GM23338 (cell line): Measurements from ENCODE around the gene LRMDA. TPM values are rescaled to one million over a fixed set of nuclear protein-coding genes. Genes with fewer than 3 reads are reported as not detected.

ENCODE experiments used
- ATAC-seq: fragments of 200-7000 bp; cut with Tn5 transposase; 3 replicates; pipeline ENCODE4 v1.9.1; 2020
- DNase-seq: peaks from one replicate; pipeline ENCODE4 v3.0.0-alpha.2; 2015; ENCODE audit warnings: low spot score
- H2AFZ ChIP-seq: fragments of 200-600 bp; sonication (generic); 2 replicates; pipeline ENCODE4 v1.8.0; 2016; ENCODE audit warnings: antibody characterized with exemption, mild to moderate bottlenecking, moderate library complexity
- H3F3A ChIP-seq: fragments of 200-600 bp; sonication (generic); replicated peaks from 2 replicates; pipeline ENCODE4 v1.8.0; 2017; ENCODE audit warnings: antibody characterized with exemption, mixed run types, low read depth
- H3K27ac ChIP-seq: fragments of 200-600 bp; sonication (generic); 2 replicates; pipeline ENCODE4 v1.6.1; 2016; ENCODE audit warnings: low read depth
- H3K27me3 ChIP-seq: fragments of 200-600 bp; sonication (generic); 2 replicates; pipeline ENCODE4 v1.8.0; 2016; ENCODE audit warnings: mild to moderate bottlenecking, mixed run types, moderate library complexity; ENCODE audit not compliant: insufficient read depth
- H3K36me3 ChIP-seq: fragments of 200-600 bp; sonication (generic); 2 replicates; pipeline ENCODE4 v1.8.0; 2016; ENCODE audit warnings: mild to moderate bottlenecking; ENCODE audit not compliant: insufficient read depth
- H3K4me1 ChIP-seq: fragments of 200-600 bp; sonication (generic); 2 replicates; pipeline ENCODE4 v1.8.0; 2016; ENCODE audit warnings: mild to moderate bottlenecking, moderate library complexity; ENCODE audit not compliant: insufficient read depth
- H3K4me2 ChIP-seq: fragments of 200-600 bp; sonication (generic); 2 replicates; pipeline ENCODE4 v1.7.1; 2017; ENCODE audit warnings: mixed run types
- H3K4me3 ChIP-seq: fragments of 200-600 bp; sonication (generic); 2 replicates; pipeline ENCODE4 v1.6.1; 2016; ENCODE audit warnings: mixed run types
- H3K79me2 ChIP-seq: fragments of 200-600 bp; sonication (generic); replicated peaks from 2 replicates; pipeline ENCODE4 v1.8.0; 2017; ENCODE audit warnings: mild to moderate bottlenecking; ENCODE audit not compliant: insufficient read depth
- H3K9me2 ChIP-seq: fragments of 200-600 bp; sonication (generic); 2 replicates; pipeline ENCODE4 v1.8.0; 2017; ENCODE audit not compliant: insufficient read depth
- H4K20me1 ChIP-seq: fragments of 200-600 bp; sonication (generic); replicated peaks from 2 replicates; pipeline ENCODE4 v1.8.0; 2017; ENCODE audit warnings: mild to moderate bottlenecking; ENCODE audit not compliant: insufficient read depth
- H3K27ac Mint-ChIP-seq: 2 replicates; pipeline ENCODE4 v1.8.0; 2020; ENCODE audit warnings: inconsistent platforms, mild to moderate bottlenecking, moderate library complexity, mixed read lengths
- H3K27me3 Mint-ChIP-seq: 3 replicates; pipeline ENCODE4 v1.8.0; 2022; ENCODE audit warnings: low read depth, mild to moderate bottlenecking, moderate library complexity, mixed read lengths, inconsistent platforms; ENCODE audit not compliant: insufficient read depth, poor library complexity
- H3K36me3 Mint-ChIP-seq: 3 replicates; pipeline ENCODE4 v1.8.0; 2021; ENCODE audit warnings: low read depth, mild to moderate bottlenecking, inconsistent platforms, moderate library complexity, mixed read lengths
- H3K4me1 Mint-ChIP-seq: 3 replicates; pipeline ENCODE4 v1.8.0; 2020; ENCODE audit warnings: mild to moderate bottlenecking, inconsistent platforms, mixed read lengths
- H3K4me3 Mint-ChIP-seq: 3 replicates; pipeline ENCODE4 v1.8.0; 2021; ENCODE audit warnings: moderate library complexity, mild to moderate bottlenecking, inconsistent platforms, mixed read lengths
- H3K9me3 Mint-ChIP-seq: 3 replicates; pipeline ENCODE4 v1.8.0; 2020; ENCODE audit warnings: moderate library complexity, mild to moderate bottlenecking, inconsistent platforms, mixed read lengths
- CREB1 ChIP-seq: fragments of 250-450 bp; sonication (Bioruptor Pico); IDR thresholded peaks from 2 replicates; pipeline ENCODE4 v1.5.0; 2020; ENCODE audit warnings: low read depth, mild to moderate bottlenecking, moderate library complexity
- EZH2 ChIP-seq: fragments of 200-600 bp; sonication (generic); IDR thresholded peaks from one replicate; pipeline ENCODE4 v1.8.0; 2017; ENCODE audit warnings: antibody characterized with exemption, mild to moderate bottlenecking, low read depth; ENCODE audit not compliant: unreplicated experiment
- EZH2phosphoT487 ChIP-seq: fragments of 200-600 bp; sonication (generic); IDR thresholded peaks from one replicate; pipeline ENCODE4 v1.8.1; 2018; ENCODE audit warnings: antibody characterized with exemption; ENCODE audit not compliant: unreplicated experiment
- JUNB ChIP-seq: IDR thresholded peaks from one replicate; pipeline ENCODE4 v1.6.1; 2016; ENCODE audit warnings: antibody characterized with exemption; ENCODE audit not compliant: unreplicated experiment
- NANOG ChIP-seq: IDR thresholded peaks from 2 replicates; pipeline ENCODE4 v1.6.1; 2016; ENCODE audit warnings: antibody characterized with exemption, borderline replicate concordance
- POLR2AphosphoS5 ChIP-seq: IDR thresholded peaks from 2 replicates; pipeline ENCODE4 v1.6.1; 2016; ENCODE audit warnings: antibody characterized with exemption, low read depth
- REST ChIP-seq: IDR thresholded peaks from one replicate; pipeline ENCODE4 v1.6.1; 2018; ENCODE audit warnings: antibody characterized with exemption; ENCODE audit not compliant: unreplicated experiment
- STAT1 ChIP-seq: IDR thresholded peaks from one replicate; pipeline ENCODE4 v1.6.1; 2016; ENCODE audit warnings: antibody characterized with exemption; ENCODE audit not compliant: unreplicated experiment
- ZNF331 ChIP-seq: fragments of 250-450 bp; sonication (Bioruptor Pico); IDR thresholded peaks from 2 replicates; pipeline ENCODE4 v1.5.0; 2020; ENCODE audit warnings: low read depth, mild to moderate bottlenecking, moderate library complexity
- ZNF462 ChIP-seq: fragments of 250-450 bp; sonication (Bioruptor Pico); IDR thresholded peaks from 2 replicates; pipeline ENCODE4 v1.5.0; 2020; ENCODE audit warnings: mild to moderate bottlenecking, moderate library complexity
- polyA plus RNA-seq: library from polyadenylated mRNA; unstranded; fragments of >200 nt; fragmentation: Nextera tagmentation; extraction: Ambion mirVana; gene quantifications from 2 replicates; pipeline ENCODE4 v1.2.1, GENCODE V29; 2016
- total RNA-seq: library from RNA; depleted of rRNA; stranded (reverse); fragments of >200 nt; shearing (Covaris generic); gene quantifications from 2 replicates; pipeline ENCODE4 v1.2.3, GENCODE V29; 2014

Gene LRMDA
- total and polyA plus RNA-seq, 2 experiments from 2014 or later, result 0.90 to 1.8 TPM

GRCh38 chr10:75776738-75777504, 345.5 kb downstream of the LRMDA start:
- no peak overlapping the region for H3K27ac ChIP-seq
- ATAC-seq, result no peak
- H4K20me1 ChIP-seq, result no peaks in the 10 kb centered on the region
- no peak overlapping the region for H2AFZ ChIP-seq
- no peak overlapping the region for H3K4me2 ChIP-seq
- no peak overlapping the region for H3K4me3 ChIP-seq
- DNase-seq, result no peak
- no peaks in the 10 kb centered on the region for H3K27me3 ChIP-seq
- Mint-ChIP-seq H3K9me3 (no peaks in the 10 kb centered on the region), H3K4me1 (peaks cover 6% of the 10 kb centered on the region; the same call in 2 of the 3 replicates), H3K27me3 (no peaks in the 10 kb centered on the region), H3K36me3 (no peaks in the 10 kb centered on the region; the same call in 2 of the 3 replicates), H3K4me3 (no peak overlapping the region), H3K27ac (no peak overlapping the region)
- H3K36me3 ChIP-seq, result no peaks in the 10 kb centered on the region
- H3K79me2 ChIP-seq, result no peaks in the 10 kb centered on the region
- H3K9me2 ChIP-seq, result peaks cover 7% of the 10 kb centered on the region; the same call in 1 of the 2 replicates
- TF ChIP-seq CREB1 (no peak), POLR2AphosphoS5 (no peak), EZH2phosphoT487 (no peak), STAT1 (no peak), JUNB (no peak), REST (no peak), NANOG (no peak), EZH2 (no peak), ZNF462 (CRISPR knock-in tag) (no peak), ZNF331 (CRISPR knock-in tag) (no peak)
- H3K4me1 ChIP-seq, result no peaks in the 10 kb centered on the region; the same call in 1 of the 2 replicates
- H3F3A ChIP-seq, result no peaks in the 10 kb centered on the region
